ENCODE data around the gene ADCY9.

DNA sequence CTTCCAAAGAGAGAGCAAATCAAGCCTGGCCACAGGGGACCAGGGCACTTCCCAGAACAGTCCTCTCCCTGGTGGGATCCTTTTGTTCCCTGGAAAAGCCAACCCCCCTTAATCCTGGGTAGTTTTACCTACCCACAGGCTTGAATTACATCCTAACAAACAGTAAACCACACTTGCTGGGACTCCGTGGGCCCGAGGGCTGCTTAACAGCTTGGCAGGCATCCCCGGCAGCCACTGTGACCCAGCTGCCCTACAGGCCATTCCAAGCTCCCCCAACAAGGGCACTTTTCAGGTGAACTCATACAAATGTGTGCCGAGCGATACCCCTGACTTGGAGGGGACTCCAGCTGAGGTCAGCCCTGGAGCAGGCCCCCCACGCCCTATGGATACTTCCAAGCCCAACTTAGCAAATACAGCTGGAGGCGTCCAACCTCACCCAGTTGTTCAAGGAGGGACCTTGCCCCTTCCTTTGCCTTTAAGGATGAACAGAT lies 26.4 kb downstream of the ADCY9 start:
- TF ChIP-seq, protein P1, sequence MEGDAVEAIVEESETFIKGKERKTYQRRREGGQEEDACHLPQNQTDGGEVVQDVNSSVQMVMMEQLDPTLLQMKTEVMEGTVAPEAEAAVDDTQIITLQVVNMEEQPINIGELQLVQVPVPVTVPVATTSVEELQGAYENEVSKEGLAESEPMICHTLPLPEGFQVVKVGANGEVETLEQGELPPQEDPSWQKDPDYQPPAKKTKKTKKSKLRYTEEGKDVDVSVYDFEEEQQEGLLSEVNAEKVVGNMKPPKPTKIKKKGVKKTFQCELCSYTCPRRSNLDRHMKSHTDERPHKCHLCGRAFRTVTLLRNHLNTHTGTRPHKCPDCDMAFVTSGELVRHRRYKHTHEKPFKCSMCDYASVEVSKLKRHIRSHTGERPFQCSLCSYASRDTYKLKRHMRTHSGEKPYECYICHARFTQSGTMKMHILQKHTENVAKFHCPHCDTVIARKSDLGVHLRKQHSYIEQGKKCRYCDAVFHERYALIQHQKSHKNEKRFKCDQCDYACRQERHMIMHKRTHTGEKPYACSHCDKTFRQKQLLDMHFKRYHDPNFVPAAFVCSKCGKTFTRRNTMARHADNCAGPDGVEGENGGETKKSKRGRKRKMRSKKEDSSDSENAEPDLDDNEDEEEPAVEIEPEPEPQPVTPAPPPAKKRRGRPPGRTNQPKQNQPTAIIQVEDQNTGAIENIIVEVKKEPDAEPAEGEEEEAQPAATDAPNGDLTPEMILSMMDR (IDR thresholded peaks at IDR 0.05; ENCODE audit: low read depth, low read length), result no peak
- no peak for TF ChIP-seq POLR2A (IDR thresholded peaks at IDR 0.05; ENCODE audit: extremely low read depth, insufficient read length)
- TF ChIP-seq, protein P2, sequence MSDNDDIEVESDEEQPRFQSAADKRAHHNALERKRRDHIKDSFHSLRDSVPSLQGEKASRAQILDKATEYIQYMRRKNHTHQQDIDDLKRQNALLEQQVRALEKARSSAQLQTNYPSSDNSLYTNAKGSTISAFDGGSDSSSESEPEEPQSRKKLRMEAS (IDR thresholded peaks at IDR 0.05; ENCODE audit: low read depth, low read length), result no peak
